ENCODE data around the gene TNPO3. TPM values are rescaled to one million over a fixed set of nuclear protein-coding genes. Genes with fewer than 3 reads are reported as not detected.

The TNPO3 gene
- total and polyA plus RNA-seq, 8 donors = 32.5 to 40.5 (median 37.5) TPM

DNA sequence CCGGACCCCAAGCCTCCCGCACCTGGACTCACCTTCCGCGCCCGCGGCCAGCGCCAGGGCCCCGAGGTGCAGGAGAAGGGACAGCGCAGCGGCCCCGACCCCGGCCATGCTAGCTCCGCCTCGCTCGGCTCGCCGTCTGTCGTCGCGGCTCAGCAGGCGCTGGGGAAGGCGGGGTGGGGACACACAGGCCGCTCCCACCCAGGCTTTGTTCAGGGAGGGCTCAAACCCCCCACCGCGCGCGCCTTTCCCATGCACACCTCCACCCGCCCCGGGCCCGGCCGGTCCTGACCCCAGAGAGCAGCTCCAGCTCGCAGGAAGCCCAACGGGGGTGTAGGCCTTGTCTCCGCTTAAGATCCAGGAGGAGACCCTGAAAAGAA lies 144.4 kb downstream of the TNPO3 start, which contains the start of gene KCP:
Gene KCP, minus strand, starts transcription at position 141 of the 377 bp plus-strand sequence. Its CDS starts 33 bp downstream, at position 108.
- Histone ChIP-seq H3K27ac (no peak within 1 kb of the TSS), H3K36me3 (no peaks in the 10 kb centered on the region), H3K27me3 (peaks cover 35 to 89% of the 10 kb centered on the region in 2 donors), H3K4me3 (peak within 1 kb of the TSS in 1 of 2 donors; percentile 13), H3K4me1 (peaks cover 6 to 17% of the 10 kb centered on the region in 2 donors), H3K9me3 (no peaks in the 10 kb centered on the region)
- intact Hi-C loops (cut with DNase I) = no loop called here
- ATAC-seq = peak; percentile 12
- no peak for TF ChIP-seq CTCF (IDR thresholded peaks at IDR 0.05)
- no peak for DNase-seq

GRCh38 chr7:128909625-128910568 lies 145.0 kb downstream of the TNPO3 start:
- intact Hi-C loops (cut with DNase I) = no loop called here
- peak; percentile 50 for ATAC-seq
- TF ChIP-seq CTCF (IDR thresholded peaks at IDR 0.05) = no peak
- H3K27ac ChIP-seq = no peak overlapping the region
- H3K27me3 ChIP-seq = peaks cover 28 to 82% of the 10 kb centered on the region in 2 donors
- peaks cover 6 to 12% of the 10 kb centered on the region in 2 donors for H3K4me1 ChIP-seq
- no peaks in the 10 kb centered on the region for H3K9me3 ChIP-seq
- H3K36me3 ChIP-seq = no peaks in the 10 kb centered on the region
- peak in 1 of 4 donors; percentile 68 for DNase-seq
- peak overlapping the region in 1 of 2 donors; percentile 13 for H3K4me3 ChIP-seq

- DNase-seq = no peak
- no peak for TF ChIP-seq CTCF (IDR thresholded peaks at IDR 0.05)
- H3K4me3 ChIP-seq = no peak overlapping the region
- peaks cover 6 to 9% of the 10 kb centered on the region in 2 donors for H3K4me1 ChIP-seq
- intact Hi-C loops (cut with DNase I) = no loop called here
- no peaks in the 10 kb centered on the region for H3K36me3 ChIP-seq
- no peak overlapping the region for H3K27ac ChIP-seq
- no peak for ATAC-seq
- H3K9me3 ChIP-seq = no peaks in the 10 kb centered on the region
- H3K27me3 ChIP-seq = peaks cover 19 to 79% of the 10 kb centered on the region in 2 donors
Measured at GRCh38 chr7:128908750-128909624, 145.9 kb downstream of the TNPO3 start.

- Histone ChIP-seq H3K4me1 (peaks cover 6 to 9% of the 10 kb centered on the region in 2 donors), H3K27me3 (peaks cover 18 to 85% of the 10 kb centered on the region in 2 donors), H3K36me3 (no peaks in the 10 kb centered on the region), H3K4me3 (no peak overlapping the region), H3K27ac (no peak overlapping the region), H3K9me3 (no peaks in the 10 kb centered on the region)
- DNase-seq (no peak), ATAC-seq (no peak)
- no peak for TF ChIP-seq CTCF (IDR thresholded peaks at IDR 0.05)
- intact Hi-C loops (cut with DNase I) = no loop called here
Measured at GRCh38 chr7:128906766-128907559, 147.9 kb downstream of the TNPO3 start.

Data from left lung (tissue), 10 donors.